Stimulated activated CD8-positive, alpha-beta memory T cell treated with anti-CD3 and anti-CD28 coated beads, Interleukin-12 subunit alpha, Interleukin-12 subunit beta, amount 100 ng/mL, for 4 hours (primary cell): Measurements from ENCODE around the gene PCSK4.
A peak's percentile ranks its signal among the peaks of the same experiment; 100 is the strongest.
"Not testable (repeated sequence)": the region's sequence is repeated elsewhere in the genome, so short reads cannot be mapped to it uniquely, and the experiment has no call there.

Experiments
- DNase-seq: peaks from one replicate; pipeline ENCODE4 v3.0.0-alpha.2; 2020; ENCODE audit warnings: low read depth

The PCSK4 gene

DNA sequence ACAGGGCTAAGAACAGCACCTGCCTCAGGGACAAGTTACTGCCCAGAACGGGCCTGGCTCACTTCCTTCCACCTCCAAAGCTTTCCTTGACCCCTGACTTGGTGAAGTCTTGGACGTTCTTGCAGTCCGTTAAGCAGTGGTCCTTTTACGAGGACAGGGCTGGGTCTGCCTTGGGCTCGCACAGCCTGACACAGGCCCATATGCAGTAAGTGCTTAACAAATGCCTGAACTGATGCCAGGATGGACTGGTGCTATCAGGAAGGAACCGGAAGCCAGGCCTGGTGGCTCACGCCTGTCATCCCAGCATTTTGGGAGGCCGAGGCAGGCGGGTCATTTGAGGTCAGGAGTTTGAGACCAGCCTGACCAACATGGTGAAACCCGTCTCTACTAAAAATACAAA is 31.9 kb upstream of the PCSK4 start:
- no peak for DNase-seq

DNA sequence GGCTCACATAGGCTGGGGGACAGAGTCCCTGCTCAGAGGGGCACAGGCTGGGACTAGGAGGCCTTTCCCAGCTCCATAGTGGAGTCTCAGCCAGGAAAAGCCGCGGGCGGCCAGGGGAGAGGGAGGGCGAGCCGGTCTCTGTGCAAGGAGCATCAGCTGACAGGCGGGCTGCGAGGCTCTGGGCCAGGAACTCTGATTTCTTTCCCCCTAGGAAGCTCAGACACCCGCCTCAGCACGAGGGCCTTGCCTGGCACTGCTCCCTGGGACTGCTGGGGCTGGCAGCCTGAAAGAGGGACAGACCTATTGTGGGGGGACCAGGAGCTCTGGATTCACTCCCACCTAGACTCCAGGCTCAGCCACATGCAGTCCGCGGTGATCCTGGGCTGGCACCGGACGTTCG is 31.5 kb upstream of the PCSK4 start:
- no peak for DNase-seq

DNA sequence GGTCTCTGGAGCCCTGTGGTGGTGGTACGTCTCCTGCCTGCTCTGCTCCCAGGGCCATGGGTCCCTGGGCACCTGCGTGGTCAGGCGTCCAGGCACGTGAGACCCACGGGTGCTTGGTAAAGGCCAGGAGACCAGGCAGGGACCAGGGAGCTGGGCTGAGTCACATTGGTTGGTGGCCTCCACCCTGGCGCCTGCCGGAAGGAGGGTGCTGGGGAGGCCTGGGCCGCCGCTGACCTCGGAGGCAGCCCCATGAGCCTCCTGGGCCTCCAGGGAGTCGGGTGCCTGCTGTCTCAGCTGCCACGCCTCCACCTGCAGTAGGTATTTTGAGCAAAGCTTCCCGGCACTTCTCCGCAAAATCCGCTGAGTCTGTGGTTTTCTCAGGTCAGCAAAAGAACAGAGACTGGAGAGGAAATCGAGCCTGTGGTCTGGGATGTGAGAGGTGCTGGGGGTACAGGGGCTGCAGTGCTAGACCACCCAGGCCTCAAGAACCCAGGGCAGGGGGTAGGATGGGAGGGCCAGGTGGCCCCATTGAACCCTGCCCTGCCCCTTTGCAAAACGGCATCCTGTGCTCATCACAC is 30.1 kb upstream of the PCSK4 start:
- DNase-seq: no peak

DNA sequence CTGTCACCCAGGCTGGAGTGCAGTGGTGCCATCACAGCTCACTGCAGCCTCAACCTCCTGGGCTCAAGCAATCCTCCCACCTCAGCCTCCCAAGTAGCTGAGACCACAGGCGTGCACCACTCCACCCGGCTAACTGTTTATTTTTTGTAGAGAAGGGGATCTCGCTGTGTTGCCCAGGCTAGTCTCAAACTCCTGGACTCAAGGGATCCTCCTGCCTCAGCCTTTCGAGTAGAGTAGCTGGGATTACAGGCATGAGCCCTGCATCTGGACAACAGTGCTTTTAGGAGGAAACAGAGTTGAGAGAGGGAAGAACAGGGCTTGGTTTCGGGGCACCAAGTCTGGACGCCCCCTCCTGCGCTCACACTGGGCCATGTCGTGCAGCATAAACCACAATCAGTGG is 29.7 kb upstream of the PCSK4 start:
- not testable (repeated sequence) for DNase-seq

DNA sequence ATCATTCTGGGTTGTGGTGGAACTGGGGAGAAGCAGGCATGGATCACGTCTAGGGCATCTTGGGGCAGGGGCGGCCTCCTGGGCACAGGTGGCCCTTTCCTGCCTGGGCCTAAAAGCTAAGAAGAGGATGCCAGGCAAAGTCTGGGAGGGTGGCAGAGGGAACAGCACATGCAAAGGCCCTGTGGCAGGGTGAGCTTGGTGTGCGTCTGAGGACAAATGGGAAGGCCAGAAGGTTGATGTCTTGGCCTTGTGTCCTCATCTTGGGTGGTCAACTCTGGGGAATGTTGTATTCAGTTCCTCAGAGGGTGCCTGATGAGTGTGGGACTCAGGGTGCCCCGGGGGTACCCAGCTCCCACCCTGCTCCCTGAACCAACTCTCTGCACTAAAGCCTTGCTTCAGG is 28.3 kb upstream of the PCSK4 start:
- DNase-seq: no peak

DNA sequence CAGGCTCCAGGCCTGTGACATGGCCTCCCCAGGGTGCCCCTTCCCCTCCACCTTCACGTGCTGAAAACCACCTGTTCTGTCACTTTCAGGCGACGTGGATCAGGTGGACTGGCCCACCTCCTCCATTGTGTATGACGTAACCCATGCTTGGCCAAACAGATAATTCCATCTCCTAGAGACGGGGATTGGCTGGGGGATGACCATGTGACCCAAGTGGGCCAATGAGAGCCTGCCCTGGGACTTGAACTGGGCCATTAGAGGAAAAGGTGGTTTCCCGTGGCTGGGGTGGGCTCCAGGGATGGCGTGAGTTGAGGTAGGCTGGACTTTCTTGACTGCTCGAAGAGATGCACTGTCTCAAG is 26.2 kb upstream of the PCSK4 start:
- DNase-seq: no peak

DNA sequence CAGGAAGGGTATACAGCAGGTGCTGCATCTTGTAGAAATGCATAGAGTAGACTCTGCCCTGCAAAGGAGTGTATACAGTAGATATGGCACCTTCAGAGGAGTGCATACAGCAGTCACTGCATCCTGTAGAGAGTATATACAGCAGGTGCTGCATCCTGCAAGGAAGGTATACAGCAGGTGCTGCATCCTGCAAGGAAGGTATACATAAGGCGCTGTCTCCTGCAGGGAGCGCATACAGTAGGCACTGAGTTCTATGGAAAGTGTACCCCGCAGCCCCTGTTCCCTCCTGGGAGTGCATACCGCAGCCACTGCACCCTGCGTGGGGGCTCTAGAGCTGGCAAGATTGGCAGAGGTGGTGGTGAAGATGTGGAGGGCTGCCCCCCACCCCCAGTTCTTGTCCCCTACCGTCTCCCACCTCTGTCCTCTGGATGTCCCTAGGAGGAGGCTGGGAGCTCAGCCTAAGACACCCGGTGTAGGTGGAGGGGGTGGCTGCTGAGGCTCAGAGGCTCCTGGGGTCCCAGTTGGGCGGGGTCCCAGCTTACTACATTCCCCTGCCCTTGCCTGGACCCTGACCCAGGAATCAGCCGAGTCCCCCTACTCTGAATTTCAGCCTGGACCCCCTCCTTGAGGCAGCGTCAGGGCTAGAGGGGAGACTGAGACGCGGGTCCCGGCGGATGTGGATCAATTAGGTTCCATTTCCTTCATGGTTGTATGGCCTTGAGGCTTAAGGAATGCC is 25.0 kb upstream of the PCSK4 start:
- no peak for DNase-seq

DNA sequence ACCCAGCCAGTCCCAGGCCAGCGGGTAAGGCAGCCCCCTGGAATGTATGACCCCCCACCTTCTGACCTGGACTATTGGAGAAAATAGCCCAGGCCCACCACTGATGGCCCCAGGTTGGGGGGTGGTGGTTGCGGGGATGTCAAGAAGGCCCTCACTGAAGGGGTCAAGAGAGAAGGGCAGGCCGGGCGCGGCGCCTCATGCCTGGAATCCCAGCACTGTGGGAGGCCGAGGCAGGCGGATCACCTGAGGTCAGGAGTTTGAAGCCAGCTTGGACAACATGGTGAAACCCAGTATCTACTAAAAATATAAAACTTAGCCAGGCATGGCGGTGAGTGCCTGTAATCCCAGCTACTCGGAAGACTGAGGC is 24.1 kb upstream of the PCSK4 start:
- DNase-seq: no peak

DNA sequence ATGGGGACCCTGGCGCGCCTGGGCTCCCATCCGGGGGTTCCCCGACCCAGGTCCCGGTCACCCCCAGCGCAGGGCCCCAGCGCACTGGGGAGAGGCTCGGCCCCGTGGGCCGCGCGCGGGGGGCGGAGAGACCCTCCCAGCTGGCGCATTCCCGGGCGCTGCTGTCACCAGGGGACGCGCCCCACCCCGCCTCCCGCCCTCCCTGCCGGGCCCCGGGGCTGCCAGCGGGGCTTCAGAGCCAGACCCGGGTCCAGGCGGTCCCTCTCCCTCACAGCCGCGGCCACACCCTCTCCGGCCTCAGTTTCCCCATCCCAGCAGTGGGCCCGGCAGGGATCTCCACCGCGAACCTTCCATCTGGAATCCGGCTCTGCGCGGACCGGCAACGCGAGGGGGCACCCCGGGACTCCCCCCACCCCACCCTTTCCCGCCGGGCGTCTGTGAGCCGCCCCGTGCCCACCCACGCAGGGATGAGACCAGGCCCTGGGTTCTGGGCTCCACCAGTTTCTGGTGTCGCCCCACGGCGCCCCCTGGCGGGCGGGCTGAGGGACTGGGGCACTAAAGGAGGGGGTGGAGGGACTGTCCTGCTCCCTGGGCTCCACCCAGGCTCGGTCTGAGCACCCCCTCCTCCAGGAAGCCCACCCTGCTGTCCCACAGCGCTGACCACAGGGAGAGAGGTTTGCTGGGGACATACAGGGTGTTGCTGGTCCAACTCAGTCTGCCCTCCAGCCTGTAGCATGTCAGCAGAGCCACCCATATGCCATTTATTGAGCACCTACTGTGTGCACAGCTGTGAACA is 23.5 kb upstream of the PCSK4 start:
- DNase-seq: peak; percentile 37

DNA sequence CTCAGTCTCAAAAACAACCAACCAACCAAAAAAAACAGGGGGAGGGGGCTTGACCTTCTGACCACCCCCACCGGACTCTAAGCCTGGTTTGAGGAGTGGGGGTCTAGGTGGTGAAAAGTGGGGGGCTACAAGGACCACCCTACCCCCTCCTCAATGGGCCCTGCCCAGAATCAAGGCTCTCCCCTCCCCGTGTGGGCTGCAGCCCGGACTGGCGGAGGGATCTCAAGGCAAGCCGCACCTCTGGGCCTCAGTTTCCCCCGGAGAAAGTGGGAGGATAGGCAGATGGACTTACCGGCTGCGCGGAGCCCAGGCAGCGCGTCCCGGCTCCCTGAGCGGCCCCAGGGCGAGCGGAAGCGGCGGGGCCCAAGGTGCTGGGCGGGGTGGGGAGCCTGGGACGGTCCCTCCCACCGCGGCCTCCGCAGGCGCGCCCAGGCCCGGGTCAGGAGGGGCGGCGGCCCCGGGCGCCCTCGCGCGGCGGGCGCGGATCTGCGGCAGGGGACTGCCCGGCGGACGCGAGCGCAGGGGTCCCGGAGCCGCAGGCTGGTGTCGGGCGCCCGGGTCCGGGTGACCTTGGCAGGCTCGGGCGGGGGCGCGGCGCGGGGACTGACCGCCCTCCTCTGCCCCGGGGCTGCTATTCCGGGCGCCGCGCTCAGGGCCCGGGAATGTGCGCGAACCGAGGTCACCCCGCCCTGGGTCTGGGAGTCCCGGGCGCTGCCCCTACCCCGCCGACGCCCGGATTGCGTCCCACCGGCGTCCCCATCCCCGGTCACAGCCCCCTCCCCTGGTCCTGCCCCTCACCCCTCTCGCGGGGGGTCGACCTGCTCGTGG is 22.7 kb upstream of the PCSK4 start, which contains the start of gene ADAMTSL5:
Gene ADAMTSL5, minus strand, starts transcription at position 349 of the 828 bp plus-strand sequence. CDS start 2,076 bp downstream, outside the sequence.
- DNase-seq: peak; percentile 50

DNA sequence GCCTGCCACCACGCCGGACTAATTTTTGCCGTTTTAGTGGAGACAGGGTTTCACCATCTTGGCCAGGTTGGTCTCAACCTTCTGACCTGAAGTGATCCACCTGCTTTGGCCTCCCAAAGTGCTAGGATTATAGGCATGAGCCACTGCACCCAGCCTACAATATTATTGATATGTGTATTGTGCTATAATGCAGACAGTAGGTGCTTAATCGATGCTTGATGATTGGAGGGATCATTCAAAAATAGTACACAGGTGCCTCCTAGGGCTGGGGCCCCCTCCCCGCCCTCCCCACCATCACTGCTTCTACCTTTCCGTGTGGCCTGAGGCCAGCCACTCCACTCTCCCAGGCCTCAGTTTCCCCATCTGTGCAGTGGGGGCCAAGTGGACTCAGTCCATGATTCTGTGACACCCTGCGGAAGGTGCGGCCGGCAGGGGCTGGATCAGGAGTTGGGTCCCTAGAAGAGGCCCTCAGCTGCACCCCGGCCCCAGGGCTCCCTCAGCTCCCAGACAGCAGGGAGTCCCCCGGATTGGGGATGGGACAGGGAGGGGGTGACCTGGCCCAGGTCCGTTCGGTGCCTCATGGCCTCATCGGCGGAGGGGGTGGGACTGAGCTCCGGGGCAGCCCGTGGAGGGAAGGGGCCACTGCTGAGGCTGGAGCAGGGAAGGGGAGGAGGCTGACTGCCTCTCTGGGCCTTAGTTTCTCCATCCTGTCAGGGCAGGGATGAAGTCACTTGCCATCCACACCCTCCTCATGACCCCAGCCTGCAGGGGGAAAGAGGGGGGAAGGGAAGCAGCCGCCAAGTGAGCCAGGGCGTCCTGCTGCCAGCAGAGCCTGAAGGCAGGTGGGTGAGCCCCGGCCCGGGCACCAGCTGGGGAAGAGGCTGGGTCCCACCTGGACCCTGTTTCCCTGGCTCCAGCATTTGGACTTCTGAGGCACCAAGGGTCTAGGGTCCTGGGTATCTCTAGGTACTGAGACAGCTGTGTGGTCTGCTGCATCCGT is 21.5 kb upstream of the PCSK4 start:
- DNase-seq: no peak

DNA sequence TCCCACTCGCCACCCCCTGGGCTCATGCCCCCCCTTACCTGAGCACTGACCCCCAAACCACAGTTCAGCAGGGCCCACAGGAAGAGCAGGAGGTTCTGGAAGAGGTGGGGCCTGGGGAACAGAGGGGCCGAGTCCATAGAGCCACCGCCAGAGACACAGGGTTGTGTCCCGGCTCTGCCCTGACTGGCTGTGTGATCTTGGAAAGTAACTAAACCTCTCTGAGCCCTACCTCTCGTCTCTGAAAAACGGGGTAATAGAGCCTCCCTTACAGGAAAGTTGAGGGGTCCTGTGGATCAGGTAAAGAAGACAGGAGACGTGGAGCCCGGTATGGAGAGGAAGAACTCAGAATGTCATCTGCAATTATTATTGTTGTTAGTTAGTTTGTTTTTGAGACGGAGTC is 20.7 kb upstream of the PCSK4 start:
- DNase-seq: no peak

DNA sequence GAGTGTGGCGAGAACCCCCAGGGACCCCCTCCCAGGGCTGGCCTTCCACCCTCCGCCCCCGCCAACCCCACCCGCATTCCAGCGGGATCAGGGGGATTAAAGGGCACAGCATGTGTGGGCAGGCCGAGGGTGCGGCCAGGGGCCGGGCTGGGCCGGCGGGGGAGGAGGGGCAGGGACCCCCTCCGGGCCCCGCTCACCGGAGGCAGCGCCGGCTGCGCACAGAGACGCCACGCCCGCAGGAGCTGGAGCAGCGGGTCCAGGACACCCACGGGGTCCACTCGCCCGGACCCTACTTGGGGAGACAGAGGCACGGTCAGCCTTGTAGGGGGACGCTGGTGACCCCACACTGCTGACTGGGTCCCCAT is 20.3 kb upstream of the PCSK4 start:
- no peak for DNase-seq

DNA sequence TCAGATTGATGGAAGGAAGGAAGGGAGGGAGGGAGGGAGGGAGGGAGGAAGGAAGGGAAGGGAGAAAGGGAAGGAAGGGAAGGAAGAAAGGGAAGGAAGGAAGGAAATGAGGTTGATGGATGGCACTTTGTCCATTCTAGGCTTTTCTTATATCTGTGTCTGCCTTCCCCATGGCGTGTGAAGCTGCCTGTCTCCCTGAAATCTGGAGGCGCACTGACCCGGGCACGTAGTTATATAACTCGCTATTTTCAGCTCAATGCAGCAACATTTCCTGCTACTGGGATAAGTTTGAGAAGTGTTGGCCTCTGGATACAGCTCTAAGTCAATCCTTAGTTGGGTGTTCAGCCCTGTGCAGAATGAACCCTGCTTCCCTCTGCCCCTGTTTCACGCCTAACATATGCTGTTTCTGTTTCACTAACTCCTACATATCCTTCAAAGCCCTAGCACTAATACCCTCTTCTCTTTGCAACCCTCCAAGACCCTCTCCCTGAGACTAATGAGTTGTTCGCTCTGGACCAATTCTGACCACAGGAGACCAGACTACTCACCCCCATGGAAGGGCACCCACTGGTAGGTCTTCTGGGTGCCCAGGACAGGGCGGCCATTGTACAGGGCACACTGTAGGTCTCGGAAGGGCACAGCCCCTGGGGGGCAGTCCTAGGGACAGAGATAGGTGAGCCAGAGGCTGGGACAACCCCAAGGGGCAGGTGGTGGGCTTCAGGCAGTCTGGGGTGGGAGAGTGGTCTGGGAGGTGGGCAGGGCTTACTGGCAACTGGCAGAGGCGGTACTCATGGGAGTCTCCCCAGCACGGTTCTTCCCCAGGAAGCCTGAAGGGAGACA is 19.7 kb upstream of the PCSK4 start:
- no peak for DNase-seq

DNA sequence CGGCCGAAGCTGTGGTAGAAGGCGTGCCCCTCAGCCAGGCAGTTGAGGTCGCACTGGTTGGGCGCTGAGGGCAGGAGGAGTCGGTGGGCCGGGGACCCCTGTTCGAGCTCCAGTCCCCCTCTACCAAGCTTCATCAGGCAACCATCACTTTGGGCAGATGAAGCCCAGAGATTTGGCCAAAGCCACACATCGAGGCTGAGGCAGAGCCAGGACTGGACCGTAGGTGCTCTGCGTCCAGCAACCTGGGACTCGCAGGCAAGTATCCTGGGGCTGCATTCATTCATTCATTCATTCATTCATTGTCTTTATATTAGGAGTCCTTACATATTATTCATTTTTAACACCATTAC is 18.3 kb upstream of the PCSK4 start:
- no peak for DNase-seq

DNA sequence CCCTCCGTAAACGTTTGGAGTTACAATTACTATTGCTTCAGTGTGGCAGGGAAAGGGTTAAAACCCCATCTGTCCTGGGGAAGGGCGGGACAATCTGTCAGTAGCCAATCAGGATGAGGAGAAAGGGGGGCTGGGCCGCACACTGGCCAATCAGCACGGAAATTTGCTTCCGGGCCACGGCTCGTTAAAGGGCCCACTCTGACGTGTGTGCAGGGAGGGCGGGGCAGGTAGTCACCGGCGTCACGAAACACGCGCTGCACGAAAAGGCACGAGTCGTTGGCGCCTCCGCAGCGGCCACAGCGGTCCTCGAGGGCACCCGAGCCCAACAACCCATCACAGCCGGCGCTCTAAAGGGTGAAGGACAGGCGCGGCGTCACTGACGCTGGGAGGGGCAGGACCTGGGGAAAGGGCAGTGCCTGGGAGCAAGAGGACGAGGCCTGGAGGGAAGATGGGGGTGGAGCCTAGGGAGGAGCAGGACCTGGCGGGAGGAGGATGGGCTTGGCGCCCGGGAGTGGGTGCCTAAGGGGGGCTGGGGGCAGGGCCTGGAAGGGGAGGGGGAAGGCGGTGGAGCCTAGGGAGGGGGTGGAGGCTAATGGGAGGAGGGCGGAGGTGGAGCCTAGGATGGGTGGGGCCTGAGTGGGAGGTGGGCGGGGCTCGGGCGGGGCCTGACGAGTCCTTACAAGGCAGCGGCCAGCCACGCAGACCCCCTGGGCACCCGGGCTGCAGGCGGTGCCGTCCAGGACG is 17.8 kb upstream of the PCSK4 start:
- DNase-seq: peak; percentile 77

DNA sequence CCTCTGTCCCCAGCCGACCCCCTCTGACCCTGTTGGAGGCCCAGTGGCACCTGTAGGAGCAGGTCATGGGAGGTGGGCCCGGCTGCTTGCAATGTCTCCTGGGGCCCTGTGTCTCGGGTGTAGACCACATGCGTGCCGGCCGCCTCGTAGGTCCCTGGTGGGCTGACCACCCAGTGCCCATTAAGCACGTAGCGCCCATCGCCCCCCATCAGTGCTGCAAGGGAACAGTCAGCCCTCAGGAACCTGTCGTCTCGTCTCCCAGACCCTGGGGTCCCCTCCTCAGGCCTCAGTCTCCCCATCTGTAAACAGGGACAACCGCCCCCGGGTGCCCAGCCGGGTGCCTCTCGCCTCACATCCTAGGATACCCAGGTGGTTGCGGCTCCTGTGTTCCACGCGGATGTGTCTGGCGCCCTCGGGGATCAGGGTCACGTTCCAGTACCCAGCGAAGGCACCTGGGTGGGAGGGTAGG is 17.1 kb upstream of the PCSK4 start:
- DNase-seq: no peak

DNA sequence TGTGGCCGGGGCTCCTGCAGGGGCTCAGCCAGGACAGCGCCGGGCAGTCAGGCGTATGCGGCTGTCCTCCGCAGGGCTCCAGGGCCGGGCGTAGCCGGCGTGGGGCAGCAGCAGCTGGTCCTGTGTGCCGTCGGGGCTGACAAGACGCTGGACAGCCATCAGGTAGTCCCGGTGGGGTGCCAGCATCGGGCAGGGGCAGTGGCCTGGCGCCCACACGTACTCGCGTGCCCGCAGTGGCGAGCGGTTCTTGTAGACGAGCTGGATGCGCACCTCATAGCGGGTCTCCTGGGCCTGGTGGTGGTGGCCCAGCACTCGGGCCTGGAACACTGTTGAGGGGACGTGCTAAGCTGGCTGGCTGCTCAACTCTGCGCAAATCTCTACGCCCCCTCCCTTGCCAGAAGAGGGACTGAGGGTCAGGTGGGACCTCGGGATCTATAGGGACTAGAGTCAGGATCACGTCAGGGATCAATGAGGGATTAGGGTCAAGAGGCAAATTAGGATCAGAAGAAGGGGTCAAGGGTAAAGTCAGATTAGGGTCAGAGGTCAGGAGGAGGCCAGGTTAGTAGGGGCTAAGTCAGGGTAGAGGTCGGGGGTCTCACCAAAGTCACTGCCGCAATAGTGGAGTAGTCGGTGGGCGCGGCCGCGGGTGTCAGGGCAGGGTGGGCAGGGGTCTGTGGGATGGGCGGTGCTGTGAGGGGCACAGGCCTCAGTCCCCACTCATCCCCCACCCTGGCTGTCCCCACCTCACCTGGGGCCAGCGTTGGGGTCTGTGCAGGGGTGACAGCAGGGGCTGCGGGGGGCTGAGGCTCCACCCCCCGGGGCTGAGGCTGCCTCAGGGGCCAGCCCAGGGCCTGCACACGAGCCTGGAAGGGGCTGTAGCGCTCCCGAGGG is 16.1 kb upstream of the PCSK4 start:
- no peak for DNase-seq

DNA sequence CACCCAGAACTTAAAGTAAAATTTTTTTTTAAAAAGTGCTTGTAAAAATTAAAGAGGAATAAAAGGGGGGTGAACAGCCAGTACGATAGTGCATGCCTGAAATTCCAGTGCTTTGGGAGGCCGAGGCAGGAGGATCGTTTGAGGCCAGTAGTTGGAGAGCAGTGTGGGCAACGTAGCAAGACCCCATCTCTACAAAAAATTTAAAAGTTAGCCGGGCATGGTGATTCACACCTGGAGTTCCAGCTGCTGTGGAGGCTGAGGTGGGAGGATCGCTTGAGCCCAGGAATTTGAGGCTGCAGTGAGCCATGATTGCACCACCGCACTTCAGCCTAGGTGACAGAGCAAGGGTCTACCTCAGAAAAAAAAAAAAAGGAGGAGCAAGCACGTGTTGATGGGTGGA is 14.9 kb upstream of the PCSK4 start:
- no peak for DNase-seq
